ENCODE data around the gene RSF1. TPM values are rescaled to one million over a fixed set of nuclear protein-coding genes. Genes with fewer than 3 reads are reported as not detected.

The RSF1 gene
- total RNA-seq, 4 donors from 2014 or later: 55.0 to 88.8 (median 65.8) TPM

- H3K27me3 ChIP-seq: no peaks in the 10 kb centered on the region
- H3K9me3 ChIP-seq: no peaks in the 10 kb centered on the region
- H3K36me3 ChIP-seq: peaks cover 5 to 14% of the 10 kb centered on the region in 2 donors
- H3K4me1 ChIP-seq: no peaks in the 10 kb centered on the region
- intact Hi-C loops (cut with DNase I): no loop called here
- H3K27ac ChIP-seq: no peak overlapping the region
- H3K4me3 ChIP-seq (replicated peaks in 1 of 3): no peak overlapping the region
- no peak for DNase-seq
- TF ChIP-seq CTCF (IDR thresholded peaks at IDR 0.05): no peak
- TF ChIP-seq POLR2A (IDR thresholded peaks at IDR 0.05): no peak
- 93 to 94% methylated on average over 2 of the region's 2 CpGs for WGBS, 2 donors
Observed at GRCh38 chr11:77698896-77699295, 121.6 kb downstream of the RSF1 start.

GRCh38 chr11:77697865-77698264 lies 122.7 kb downstream of the RSF1 start:
- Histone ChIP-seq H3K27me3 (no peaks in the 10 kb centered on the region), H3K9me3 (no peaks in the 10 kb centered on the region), H3K4me3 (replicated peaks in 1 of 3) (no peak overlapping the region), H3K36me3 (peaks cover 5 to 14% of the 10 kb centered on the region in 2 donors), H3K4me1 (no peaks in the 10 kb centered on the region), H3K27ac (no peak overlapping the region)
- intact Hi-C loops (cut with DNase I): no loop called here
- TF ChIP-seq POLR2A (IDR thresholded peaks at IDR 0.05) (no peak), CTCF (IDR thresholded peaks at IDR 0.05) (no peak)
- DNase-seq: no peak

GRCh38 chr11:77695417-77695816 lies 125.1 kb downstream of the RSF1 start:
- intact Hi-C loops (cut with DNase I): no loop called here
- Histone ChIP-seq H3K36me3 (peaks cover 12 to 14% of the 10 kb centered on the region in 2 donors), H3K27ac (no peak overlapping the region), H3K9me3 (no peaks in the 10 kb centered on the region), H3K4me1 (no peaks in the 10 kb centered on the region), H3K4me3 (replicated peaks in 1 of 3) (no peak overlapping the region), H3K27me3 (no peaks in the 10 kb centered on the region)
- TF ChIP-seq CTCF (IDR thresholded peaks at IDR 0.05): no peak
- TF ChIP-seq POLR2A (IDR thresholded peaks at IDR 0.05): no peak
- WGBS, 2 donors: 96 to 98% methylated on average over 1 of the region's 1 CpG
- no peak for DNase-seq

- peaks cover 0 to 11% of the 10 kb centered on the region in 2 donors for H3K36me3 ChIP-seq
- no peaks in the 10 kb centered on the region for H3K9me3 ChIP-seq
- no peaks in the 10 kb centered on the region for H3K4me1 ChIP-seq
- no peak overlapping the region for H3K4me3 ChIP-seq (replicated peaks in 1 of 3)
- no peaks in the 10 kb centered on the region for H3K27me3 ChIP-seq
- no peak overlapping the region for H3K27ac ChIP-seq
- 96 to 100% methylated on average over 3 of the region's 3 CpGs for WGBS, 2 donors
- intact Hi-C loops (cut with DNase I): no loop called here
- TF ChIP-seq POLR2A (IDR thresholded peaks at IDR 0.05) (no peak), CTCF (IDR thresholded peaks at IDR 0.05) (no peak)
- no peak for DNase-seq
Observed at GRCh38 chr11:77690649-77691048, 129.9 kb downstream of the RSF1 start.

- no peaks in the 10 kb centered on the region for H3K9me3 ChIP-seq
- intact Hi-C loops (cut with DNase I): no loop called here
- no peak overlapping the region for H3K27ac ChIP-seq
- TF ChIP-seq POLR2A (IDR thresholded peaks at IDR 0.05): no peak
- TF ChIP-seq CTCF (IDR thresholded peaks at IDR 0.05): no peak
- H3K4me3 ChIP-seq (replicated peaks in 1 of 3): no peak overlapping the region
- peaks cover 14 to 25% of the 10 kb centered on the region in 2 donors for H3K36me3 ChIP-seq
- H3K4me1 ChIP-seq: no peaks in the 10 kb centered on the region
- no peak for DNase-seq
- no peaks in the 10 kb centered on the region for H3K27me3 ChIP-seq
Observed at GRCh38 chr11:77687088-77687487, 133.4 kb downstream of the RSF1 start.
